ENCODE data around the gene BMP10. TPM values are rescaled to one million over a fixed set of nuclear protein-coding genes. Genes with fewer than 3 reads are reported as not detected.

Gene BMP10
- total RNA-seq, 2 experiments from 2014 or later: not detected

- POLR2A ChIA-PET: interaction anchor here (0.8 to 1.9 kb wide), 2 partner anchors 14 to 20 kb away, joined by 4 to 5 read pairs; no protein-coding TSS in a partner anchor
- BruUV-seq (replicated peaks): no TSS peak
- intact Hi-C loops (cut with micrococcal nuclease; ENCODE audit: unreplicated experiment): no loop called here
- no peak for DNase-seq (ENCODE audit: low spot score)
- TF ChIP-seq CTCF (conservative IDR thresholded peaks at IDR 0.05; ENCODE audit: low read length) (no peak), EZH2phosphoT487 (IDR thresholded peaks at IDR 0.05; ENCODE audit: borderline replicate concordance, low read depth, low read length) (no peak)
- no peaks in the 10 kb centered on the region for H4K20me1 ChIP-seq (ENCODE audit: insufficient read depth, low read length)
- H3K9me2 ChIP-seq (ENCODE audit: insufficient read depth, low read length): no peaks in the 10 kb centered on the region
- H3K4me1 ChIP-seq (ENCODE audit: insufficient read depth, low read length, poor library complexity, severe bottlenecking): peaks cover 8% of the 10 kb centered on the region
- no peak overlapping the region for H2AFZ ChIP-seq (ENCODE audit: low read length)
- H3K36me3 ChIP-seq (ENCODE audit: insufficient read depth, low read length): no peaks in the 10 kb centered on the region
- H3K9me3 ChIP-seq (ENCODE audit: low read length): no peaks in the 10 kb centered on the region
- no peaks in the 10 kb centered on the region for H3K79me2 ChIP-seq (ENCODE audit: insufficient read depth, low read depth, low read length)
- CTCF ChIA-PET (ENCODE audit: unreplicated experiment): no interaction called here
- H3K4me2 ChIP-seq (ENCODE audit: low read length): no peak overlapping the region
- no peak overlapping the region for H3K27ac ChIP-seq (ENCODE audit: low read depth, low read length, poor library complexity, severe bottlenecking)
- H3K4me3 ChIP-seq (ENCODE audit: low read depth, low read length, poor library complexity, severe bottlenecking): no peak overlapping the region
These were observed 21.6 kb downstream of the BMP10 start for GRCh38 chr2:68849579-68850030.

- intact Hi-C loops (cut with micrococcal nuclease; ENCODE audit: unreplicated experiment): no loop called here
- TF ChIP-seq CTCF (conservative IDR thresholded peaks at IDR 0.05; ENCODE audit: low read length) (no peak), EZH2phosphoT487 (IDR thresholded peaks at IDR 0.05; ENCODE audit: borderline replicate concordance, low read depth, low read length) (no peak)
- H3K4me2 ChIP-seq (ENCODE audit: low read length): no peak overlapping the region
- H3K9me2 ChIP-seq (ENCODE audit: insufficient read depth, low read length): no peaks in the 10 kb centered on the region
- H3K9me3 ChIP-seq (ENCODE audit: low read length): no peaks in the 10 kb centered on the region
- H4K20me1 ChIP-seq (ENCODE audit: insufficient read depth, low read length): no peaks in the 10 kb centered on the region
- H2AFZ ChIP-seq (ENCODE audit: low read length): no peak overlapping the region
- H3K4me1 ChIP-seq (ENCODE audit: insufficient read depth, low read length, poor library complexity, severe bottlenecking): peaks cover 8% of the 10 kb centered on the region
- no peak overlapping the region for H3K27ac ChIP-seq (ENCODE audit: low read depth, low read length, poor library complexity, severe bottlenecking)
- H3K4me3 ChIP-seq (ENCODE audit: low read depth, low read length, poor library complexity, severe bottlenecking): no peak overlapping the region
- CTCF ChIA-PET (ENCODE audit: unreplicated experiment): interaction anchor here (0.7 kb wide), 1 partner anchor 9 kb away, joined by 3 read pairs; no protein-coding TSS in a partner anchor
- no TSS peak for BruUV-seq (replicated peaks)
- POLR2A ChIA-PET: no interaction called here
- no peaks in the 10 kb centered on the region for H3K36me3 ChIP-seq (ENCODE audit: insufficient read depth, low read length)
- no peaks in the 10 kb centered on the region for H3K79me2 ChIP-seq (ENCODE audit: insufficient read depth, low read depth, low read length)
- no peak for DNase-seq (ENCODE audit: low spot score)
These were observed 23.4 kb downstream of the BMP10 start for GRCh38 chr2:68847751-68848150.

- Histone ChIP-seq H2AFZ (ENCODE audit: low read length) (no peak overlapping the region), H3K4me1 (ENCODE audit: insufficient read depth, low read length, poor library complexity, severe bottlenecking) (peaks cover 8% of the 10 kb centered on the region), H3K9me3 (ENCODE audit: low read length) (0 out of 2 replicates have a peak, but pooled peaks cover under 1% of the 10 kb centered on the region), H4K20me1 (ENCODE audit: insufficient read depth, low read length) (no peaks in the 10 kb centered on the region), H3K4me3 (ENCODE audit: low read depth, low read length, poor library complexity, severe bottlenecking) (no peak overlapping the region), H3K9me2 (ENCODE audit: insufficient read depth, low read length) (no peaks in the 10 kb centered on the region), H3K79me2 (ENCODE audit: insufficient read depth, low read depth, low read length) (no peaks in the 10 kb centered on the region), H3K36me3 (ENCODE audit: insufficient read depth, low read length) (no peaks in the 10 kb centered on the region), H3K4me2 (ENCODE audit: low read length) (no peak overlapping the region), H3K27ac (ENCODE audit: low read depth, low read length, poor library complexity, severe bottlenecking) (no peak overlapping the region)
- no TSS peak for BruUV-seq (replicated peaks)
- ChIA-PET CTCF (ENCODE audit: unreplicated experiment) (no interaction called here), POLR2A (interaction anchor here (0.6 to 0.9 kb wide), 2 partner anchors 61 to 157 kb away, joined by 3 read pairs; no protein-coding TSS in a partner anchor)
- no peak for TF ChIP-seq EZH2phosphoT487 (IDR thresholded peaks at IDR 0.05; ENCODE audit: borderline replicate concordance, low read depth, low read length)
- DNase-seq (ENCODE audit: low spot score): no peak
- intact Hi-C loops (cut with micrococcal nuclease; ENCODE audit: unreplicated experiment): no loop called here
These were observed 25.1 kb downstream of the BMP10 start for GRCh38 chr2:68846091-68846490.

Measured in OCI-LY7 (cell line).